Measurements from ENCODE around the gene FGF7. TPM values are rescaled to one million over a fixed set of nuclear protein-coding genes. Genes with fewer than 3 reads are reported as not detected.

Gene FGF7
- total and polyA plus RNA-seq, 9 donors: 20.2 to 71.8 (median 45.3) TPM

GRCh38 chr15:49456166-49456565 is 33.1 kb downstream of the FGF7 start:
- intact Hi-C loops (cut with DNase I): no loop called here
- TF ChIP-seq EP300 (IDR thresholded peaks at IDR 0.05): no peak
- no peak for TF ChIP-seq POLR2A (IDR thresholded peaks at IDR 0.05)
- TF ChIP-seq, protein P1, sequence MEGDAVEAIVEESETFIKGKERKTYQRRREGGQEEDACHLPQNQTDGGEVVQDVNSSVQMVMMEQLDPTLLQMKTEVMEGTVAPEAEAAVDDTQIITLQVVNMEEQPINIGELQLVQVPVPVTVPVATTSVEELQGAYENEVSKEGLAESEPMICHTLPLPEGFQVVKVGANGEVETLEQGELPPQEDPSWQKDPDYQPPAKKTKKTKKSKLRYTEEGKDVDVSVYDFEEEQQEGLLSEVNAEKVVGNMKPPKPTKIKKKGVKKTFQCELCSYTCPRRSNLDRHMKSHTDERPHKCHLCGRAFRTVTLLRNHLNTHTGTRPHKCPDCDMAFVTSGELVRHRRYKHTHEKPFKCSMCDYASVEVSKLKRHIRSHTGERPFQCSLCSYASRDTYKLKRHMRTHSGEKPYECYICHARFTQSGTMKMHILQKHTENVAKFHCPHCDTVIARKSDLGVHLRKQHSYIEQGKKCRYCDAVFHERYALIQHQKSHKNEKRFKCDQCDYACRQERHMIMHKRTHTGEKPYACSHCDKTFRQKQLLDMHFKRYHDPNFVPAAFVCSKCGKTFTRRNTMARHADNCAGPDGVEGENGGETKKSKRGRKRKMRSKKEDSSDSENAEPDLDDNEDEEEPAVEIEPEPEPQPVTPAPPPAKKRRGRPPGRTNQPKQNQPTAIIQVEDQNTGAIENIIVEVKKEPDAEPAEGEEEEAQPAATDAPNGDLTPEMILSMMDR (IDR thresholded peaks at IDR 0.05): no peak
- H3K4me1 ChIP-seq (ENCODE audit: insufficient read depth): peaks cover 11% of the 10 kb centered on the region

DNA sequence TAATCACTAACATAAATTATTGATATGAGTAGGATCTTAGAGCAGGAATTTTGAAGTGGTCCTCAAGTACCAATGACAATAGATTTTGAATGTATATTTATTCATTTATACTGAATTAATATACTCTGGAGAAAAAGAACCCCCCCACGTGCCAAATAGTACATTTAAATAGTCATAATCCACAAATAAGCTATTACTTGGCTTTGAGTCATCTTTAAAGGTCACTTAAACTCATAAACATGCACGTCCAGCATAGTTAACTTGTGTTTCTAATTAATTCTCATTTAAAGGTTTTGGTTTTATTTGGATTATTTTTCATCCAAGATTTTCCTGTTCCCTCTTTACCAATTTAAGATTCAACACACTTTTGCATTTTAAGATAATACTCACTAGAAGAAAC is 35.1 kb downstream of the FGF7 start:
- Histone ChIP-seq H3K36me3 (no peaks in the 10 kb centered on the region), H3K27me3 (no peaks in the 10 kb centered on the region), H3K4me3 (no peak overlapping the region), H3K4me1 (ENCODE audit: insufficient read depth) (peaks cover 13% of the 10 kb centered on the region), H3K27ac (no peak overlapping the region), H3K9me3 (no peaks in the 10 kb centered on the region)
- no peak for DNase-seq
- WGBS, 3 donors: 6 to 11% (median 6%) methylated on average over 2 of the region's 2 CpGs
- TF ChIP-seq EP300 (IDR thresholded peaks at IDR 0.05) (no peak), POLR2A (IDR thresholded peaks at IDR 0.05) (no peak)
- TF ChIP-seq, protein P1 (IDR thresholded peaks at IDR 0.05): no peak
- intact Hi-C loops (cut with DNase I): no loop called here

More at GRCh38 chr15:49456166-49456565, 33.1 kb downstream of the FGF7 start:
- peak overlapping the region in 1 of 2 donors; percentile 29 for H3K27ac ChIP-seq
- no peak overlapping the region for H3K4me3 ChIP-seq
- DNase-seq: no peak
- no peaks in the 10 kb centered on the region for H3K27me3 ChIP-seq
- H3K9me3 ChIP-seq: no peaks in the 10 kb centered on the region
- H3K36me3 ChIP-seq: no peaks in the 10 kb centered on the region

GRCh38 chr15:49460411-49460941 is 37.4 kb downstream of the FGF7 start:
- no peak for DNase-seq
- no peaks in the 10 kb centered on the region for H3K27me3 ChIP-seq
- TF ChIP-seq POLR2A (IDR thresholded peaks at IDR 0.05): no peak
- TF ChIP-seq, protein P1 (IDR thresholded peaks at IDR 0.05): no peak
- no peak for TF ChIP-seq EP300 (IDR thresholded peaks at IDR 0.05)
- no peaks in the 10 kb centered on the region for H3K36me3 ChIP-seq
- H3K9me3 ChIP-seq: no peaks in the 10 kb centered on the region
- no peak overlapping the region for H3K27ac ChIP-seq
- no peak overlapping the region for H3K4me3 ChIP-seq
- intact Hi-C loops (cut with DNase I): no loop called here
- WGBS, 3 donors: 9 to 23% (median 13%) methylated on average over 2 of the region's 2 CpGs
- H3K4me1 ChIP-seq (ENCODE audit: insufficient read depth): peaks cover 13% of the 10 kb centered on the region

DNA sequence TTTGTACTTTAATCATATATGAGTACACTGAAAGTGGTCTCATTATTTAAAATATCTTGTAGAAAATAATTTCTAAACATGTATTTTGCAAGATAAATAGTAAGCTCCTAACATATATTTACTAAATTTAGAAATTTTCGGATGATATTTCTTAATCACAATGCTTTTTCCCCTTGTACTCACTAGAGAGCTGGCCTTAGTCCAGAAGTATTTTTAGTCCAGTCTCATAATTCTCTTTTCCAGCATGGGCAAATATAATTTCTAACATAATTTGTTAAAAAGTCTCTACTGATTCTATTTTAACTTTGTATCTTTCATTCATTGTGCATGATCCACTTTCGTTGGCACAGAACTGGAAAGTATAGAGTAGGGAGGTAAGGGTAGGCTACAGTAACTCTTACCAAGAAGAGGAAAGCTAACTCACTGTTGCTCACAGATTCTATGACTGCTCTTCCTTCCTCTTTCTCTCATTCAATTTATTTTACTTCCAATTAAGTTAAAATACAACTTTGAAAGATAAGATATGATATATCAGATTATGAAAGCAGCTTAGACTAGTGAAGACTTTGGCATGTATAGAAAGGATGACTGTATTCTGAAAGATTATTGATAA is 39.3 kb downstream of the FGF7 start:
- TF ChIP-seq EP300 (IDR thresholded peaks at IDR 0.05): no peak
- TF ChIP-seq, protein P1 (IDR thresholded peaks at IDR 0.05): no peak
- TF ChIP-seq POLR2A (IDR thresholded peaks at IDR 0.05): no peak
- H3K4me3 ChIP-seq: no peak overlapping the region

More for the DNA sequence above, 39.3 kb downstream of the FGF7 start:
- intact Hi-C loops (cut with DNase I): no loop called here
- Histone ChIP-seq H3K9me3 (no peaks in the 10 kb centered on the region), H3K27ac (no peak overlapping the region), H3K36me3 (no peaks in the 10 kb centered on the region), H3K4me1 (ENCODE audit: insufficient read depth) (peaks cover 13% of the 10 kb centered on the region), H3K27me3 (no peaks in the 10 kb centered on the region)
- 20 to 30% (median 27%) methylated on average over 2 of the region's 2 CpGs for WGBS, 3 donors
- DNase-seq: no peak
